H9 (cell line): ENCODE data around the gene SAG. TPM values are rescaled to one million over a fixed set of nuclear protein-coding genes. Genes with fewer than 3 reads are reported as not detected.

Experiments
- DNase-seq: peaks from one replicate; pipeline ENCODE4 v3.0.0-alpha.2; 2017
- H2AFZ ChIP-seq: one replicate; pipeline ENCODE4 v1.6.1; 2013; ENCODE audit warnings: mild to moderate bottlenecking, low read length, control low read depth, moderate library complexity
- H2AK5ac ChIP-seq: 2 replicates; pipeline ENCODE4 v1.6.1; 2013; ENCODE audit warnings: low read length, control low read depth, mixed read lengths; ENCODE audit not compliant: insufficient read length
- H2BK120ac ChIP-seq: one replicate; pipeline ENCODE4 v1.6.1; 2013; ENCODE audit warnings: low read depth, mild to moderate bottlenecking, low read length, control low read depth, inconsistent platforms; ENCODE audit not compliant: poor library complexity, severe bottlenecking
- H2BK12ac ChIP-seq: 2 replicates; pipeline ENCODE4 v1.6.1; 2013; ENCODE audit warnings: low read length, control low read depth, mixed read lengths, low read depth; ENCODE audit not compliant: insufficient read length
- H2BK15ac ChIP-seq: 2 replicates; pipeline ENCODE4 v1.6.1; 2013; ENCODE audit warnings: low read depth, low read length, control low read depth
- H2BK20ac ChIP-seq: one replicate; pipeline ENCODE4 v1.6.1; 2013; ENCODE audit warnings: low read depth, mild to moderate bottlenecking, low read length, control low read depth, inconsistent platforms; ENCODE audit not compliant: poor library complexity, severe bottlenecking
- H2BK5ac ChIP-seq: 2 replicates; pipeline ENCODE4 v1.6.1; 2013; ENCODE audit warnings: low read length, control low read depth, mixed read lengths; ENCODE audit not compliant: insufficient read length
- H3K14ac ChIP-seq: 2 replicates; pipeline ENCODE4 v1.6.1; 2013; ENCODE audit warnings: low read length, control low read depth; ENCODE audit not compliant: insufficient read depth
- H3K18ac ChIP-seq: 2 replicates; pipeline ENCODE4 v1.6.1; 2013; ENCODE audit warnings: low read depth, mild to moderate bottlenecking, mixed read lengths, low read length, control low read depth; ENCODE audit not compliant: insufficient read length
- H3K23ac ChIP-seq: 2 replicates; pipeline ENCODE4 v1.6.1; 2013; ENCODE audit warnings: low read length, control low read depth, mixed read lengths, low read depth; ENCODE audit not compliant: insufficient read length
- H3K23me2 ChIP-seq: 2 replicates; pipeline ENCODE4 v1.6.1; 2013; ENCODE audit warnings: low read depth, mild to moderate bottlenecking, mixed read lengths, low read length, control low read depth; ENCODE audit not compliant: insufficient read length, poor library complexity, severe bottlenecking
- H3K27ac ChIP-seq: 2 replicates; pipeline ENCODE4 v1.5.1; 2013; ENCODE audit warnings: low read length, control low read depth, mixed read lengths, low read depth; ENCODE audit not compliant: insufficient read length
- H3K27me3 ChIP-seq: 2 replicates; pipeline ENCODE4 v1.6.1; 2013; ENCODE audit warnings: low read length, control low read depth, inconsistent platforms; ENCODE audit not compliant: insufficient read depth
- H3K4ac ChIP-seq: 2 replicates; pipeline ENCODE4 v1.6.1; 2013; ENCODE audit warnings: low read depth, mild to moderate bottlenecking, control low read depth, inconsistent platforms, low read length, moderate library complexity
- H3K4me1 ChIP-seq: 2 replicates; pipeline ENCODE4 v1.6.1; 2013; ENCODE audit warnings: low read length, control low read depth, inconsistent platforms; ENCODE audit not compliant: insufficient read depth
- H3K4me2 ChIP-seq: 2 replicates; pipeline ENCODE4 v1.6.1; 2013; ENCODE audit warnings: low read length, control low read depth, mixed read lengths; ENCODE audit not compliant: insufficient read length, insufficient read depth
- H3K56ac ChIP-seq: 2 replicates; pipeline ENCODE4 v1.6.1; 2013; ENCODE audit warnings: low read depth, mild to moderate bottlenecking, mixed read lengths, low read length, control low read depth; ENCODE audit not compliant: insufficient read length
- H3K79me1 ChIP-seq: 2 replicates; pipeline ENCODE4 v1.6.1; 2013; ENCODE audit warnings: low read depth, mild to moderate bottlenecking, moderate library complexity, low read length, control low read depth, inconsistent platforms; ENCODE audit not compliant: insufficient read depth, poor library complexity, severe bottlenecking
- H3K79me2 ChIP-seq: 2 replicates; pipeline ENCODE4 v1.6.1; 2013; ENCODE audit warnings: low read length, control low read depth, inconsistent platforms; ENCODE audit not compliant: insufficient read depth
- H3K9ac ChIP-seq: 2 replicates; pipeline ENCODE4 v1.6.1; 2013; ENCODE audit warnings: low read length, control low read depth, mixed read lengths; ENCODE audit not compliant: insufficient read length; ENCODE audit errors: extremely low read depth
- H3K9me3 ChIP-seq: one replicate; pipeline ENCODE4 v1.6.1; 2013; ENCODE audit warnings: low read depth, low read length, inconsistent platforms; ENCODE audit not compliant: control insufficient read depth
- H3T11ph ChIP-seq: one replicate; pipeline ENCODE4 v1.6.1; 2013; ENCODE audit warnings: mild to moderate bottlenecking, low read length, control low read depth, inconsistent platforms
- H4K20me1 ChIP-seq: one replicate; pipeline ENCODE4 v1.6.1; 2013; ENCODE audit not compliant: control insufficient read depth, insufficient read length, insufficient read depth
- H4K5ac ChIP-seq: 2 replicates; pipeline ENCODE4 v1.6.1; 2013; ENCODE audit warnings: low read depth, mild to moderate bottlenecking, mixed read lengths, low read length, control low read depth; ENCODE audit not compliant: insufficient read length
- H4K8ac ChIP-seq: replicated peaks from 2 replicates; pipeline ENCODE4 v1.6.1; 2013; ENCODE audit warnings: low read length, control low read depth, mixed read lengths, low read depth; ENCODE audit not compliant: insufficient read length
- H4K91ac ChIP-seq: 2 replicates; pipeline ENCODE4 v1.6.1; 2013; ENCODE audit warnings: low read depth, mild to moderate bottlenecking, moderate library complexity, mixed read lengths, low read length, control low read depth; ENCODE audit not compliant: insufficient read length
- H3K27ac Mint-ChIP-seq, 3 experiments: 2 replicates in 2 of 3; 3 replicates in 1 of 3; pipeline ENCODE4 v1.8.0; 2020 to 2021; ENCODE audit warnings: mixed read lengths in 3 of 3, mild to moderate bottlenecking in 1 of 3, moderate library complexity in 1 of 3
- H3K27me3 Mint-ChIP-seq: 2 replicates; pipeline ENCODE4 v1.8.0; 2021; ENCODE audit warnings: low read depth, mild to moderate bottlenecking, moderate library complexity, mixed read lengths
- H3K36me3 Mint-ChIP-seq, 3 experiments: 2 replicates in 2 of 3; 3 replicates in 1 of 3; pipeline ENCODE4 v1.8.0; 2020 to 2021; ENCODE audit warnings: low read depth in 3 of 3, mixed read lengths in 3 of 3; ENCODE audit not compliant: insufficient read depth in 1 of 3
- H3K4me1 Mint-ChIP-seq, 2 experiments: 2 replicates each; pipeline ENCODE4 v1.8.0; 2020; ENCODE audit warnings: mixed read lengths in 2 of 2
- H3K4me3 Mint-ChIP-seq, 2 experiments: 2 replicates in 1 of 2; 3 replicates in 1 of 2; pipeline ENCODE4 v1.8.0; 2020 to 2021; ENCODE audit warnings: mild to moderate bottlenecking in 2 of 2, mixed read lengths in 2 of 2, moderate library complexity in 1 of 2
- H3K9me3 Mint-ChIP-seq, 2 experiments: 2 replicates in 1 of 2; 3 replicates in 1 of 2; pipeline ENCODE4 v1.8.0; 2020; ENCODE audit warnings: mild to moderate bottlenecking in 2 of 2, mixed read lengths in 2 of 2, moderate library complexity in 1 of 2
- WGBS: extraction: QIAGEN DNeasy Blood & Tissue Kit; methylation state at CpG from one replicate; pipeline ENCODE4 v1.1.7; 2013; ENCODE audit warnings: missing lambda C conversion rate, low lambda C conversion rate, mixed read lengths; ENCODE audit not compliant: insufficient read length; ENCODE audit errors: extremely low coverage; 5-methylcytosine and 5-hydroxymethylcytosine counted together
- total RNA-seq: library from RNA; stranded (reverse); gene quantifications from 2 replicates; pipeline ENCODE4 v1.2.1, GENCODE V29; 2021
- TF ChIP-seq, protein P1 (sequence below): fragments of 200-600 bp; sonication (generic); conservative IDR thresholded peaks from 3 replicates; pipeline ENCODE4 v1.8.0; 2021; ENCODE audit warnings: antibody characterized with exemption, mild to moderate bottlenecking

The SAG gene
- total RNA-seq, 1 experiment from 2014 or later: not detected

DNA sequence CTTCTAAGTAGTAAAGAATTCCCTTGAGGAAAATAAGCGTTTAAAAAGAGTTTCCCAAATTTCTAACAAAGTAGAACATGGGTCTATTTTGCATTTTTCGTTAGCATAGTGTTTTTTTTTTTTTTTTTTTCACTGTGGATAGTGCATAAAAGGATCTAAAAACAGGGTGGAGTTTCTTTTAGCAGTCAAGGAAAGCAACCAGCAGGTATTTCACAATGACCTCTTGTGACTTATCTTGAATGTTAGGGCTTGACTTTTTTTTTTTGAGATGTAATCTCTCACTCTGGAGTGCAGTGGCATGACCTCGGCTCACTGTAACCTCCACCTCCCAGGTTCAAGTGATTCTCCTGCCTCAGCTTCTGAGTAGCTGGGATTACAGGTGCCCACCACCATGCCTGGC lies 31.8 kb downstream of the SAG start:
- H3K27me3 ChIP-seq: no peaks in the 10 kb centered on the region

More for the DNA sequence above, 31.8 kb downstream of the SAG start:
- no peak overlapping the region for H2BK5ac ChIP-seq
- no peaks in the 10 kb centered on the region for H4K20me1 ChIP-seq
- H3K14ac ChIP-seq: no peak overlapping the region
- H2AK5ac ChIP-seq: no peak overlapping the region
- H3K79me2 ChIP-seq: no peaks in the 10 kb centered on the region
- no peak overlapping the region for H4K5ac ChIP-seq
- WGBS: no CpG with 5 or more reads among the region's 3 CpGs
- Mint-ChIP-seq H3K4me1 (0 out of 4 replicates have a peak, but pooled peaks cover 3 to 4% of the 10 kb centered on the region in 2 experiments), H3K4me3 (no peak overlapping the region), H3K27me3 (peaks cover 60% of the 10 kb centered on the region), H3K27ac (no peak overlapping the region), H3K9me3 (peaks cover 4 to 6% of the 10 kb centered on the region in 2 experiments; a peak in 3 of 5 replicates), H3K36me3 (peaks cover 0 to 5% (median 0%) of the 10 kb centered on the region in 3 experiments; a peak in 1 of 7 replicates)
- no peak overlapping the region for H2BK20ac ChIP-seq
- H3K23me2 ChIP-seq: no peaks in the 10 kb centered on the region
- H4K91ac ChIP-seq: no peak overlapping the region
- no peaks in the 10 kb centered on the region for H3K4me1 ChIP-seq
- DNase-seq: no peak
- H2BK15ac ChIP-seq: no peak overlapping the region
- H3K27ac ChIP-seq: no peak overlapping the region
- H3K79me1 ChIP-seq: no peaks in the 10 kb centered on the region
- H3K4ac ChIP-seq: no peak overlapping the region
- no peak overlapping the region for H3T11ph ChIP-seq
- H3K18ac ChIP-seq: no peak overlapping the region
- no peak overlapping the region for H3K9ac ChIP-seq
- no peaks in the 10 kb centered on the region for H3K9me3 ChIP-seq
- H2BK12ac ChIP-seq: no peak overlapping the region
- H3K56ac ChIP-seq: no peak overlapping the region
- no peak overlapping the region for H4K8ac ChIP-seq
- no peak overlapping the region for H2BK120ac ChIP-seq
- H3K23ac ChIP-seq: no peak overlapping the region
- no peak overlapping the region for H2AFZ ChIP-seq
- no peak overlapping the region for H3K4me2 ChIP-seq
- TF ChIP-seq, protein P1, sequence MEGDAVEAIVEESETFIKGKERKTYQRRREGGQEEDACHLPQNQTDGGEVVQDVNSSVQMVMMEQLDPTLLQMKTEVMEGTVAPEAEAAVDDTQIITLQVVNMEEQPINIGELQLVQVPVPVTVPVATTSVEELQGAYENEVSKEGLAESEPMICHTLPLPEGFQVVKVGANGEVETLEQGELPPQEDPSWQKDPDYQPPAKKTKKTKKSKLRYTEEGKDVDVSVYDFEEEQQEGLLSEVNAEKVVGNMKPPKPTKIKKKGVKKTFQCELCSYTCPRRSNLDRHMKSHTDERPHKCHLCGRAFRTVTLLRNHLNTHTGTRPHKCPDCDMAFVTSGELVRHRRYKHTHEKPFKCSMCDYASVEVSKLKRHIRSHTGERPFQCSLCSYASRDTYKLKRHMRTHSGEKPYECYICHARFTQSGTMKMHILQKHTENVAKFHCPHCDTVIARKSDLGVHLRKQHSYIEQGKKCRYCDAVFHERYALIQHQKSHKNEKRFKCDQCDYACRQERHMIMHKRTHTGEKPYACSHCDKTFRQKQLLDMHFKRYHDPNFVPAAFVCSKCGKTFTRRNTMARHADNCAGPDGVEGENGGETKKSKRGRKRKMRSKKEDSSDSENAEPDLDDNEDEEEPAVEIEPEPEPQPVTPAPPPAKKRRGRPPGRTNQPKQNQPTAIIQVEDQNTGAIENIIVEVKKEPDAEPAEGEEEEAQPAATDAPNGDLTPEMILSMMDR: no peak
